Fibroblast of gingiva (primary cell): ENCODE results near the gene SLCO2A1.

Experiments used
- DNase-seq: peaks from one replicate; pipeline ENCODE4 v3.0.0-alpha.2; 2011; ENCODE audit warnings: low read depth

The SLCO2A1 gene

GRCh38 chr3:133899311-133899710 is 130.4 kb downstream of the SLCO2A1 start:
- DNase-seq = no peak

GRCh38 chr3:133897547-133897946 is 132.2 kb downstream of the SLCO2A1 start:
- DNase-seq = no peak

- DNase-seq = no peak
Measured at GRCh38 chr3:133896002-133896761, 133.5 kb downstream of the SLCO2A1 start.

GRCh38 chr3:133895208-133896001 is 134.3 kb downstream of the SLCO2A1 start, which contains the start of gene RAB6B:
TSS of gene RAB6B (minus strand) at chr3:133895882. CDS start at chr3:133895466, 416 bp downstream.
- DNase-seq = peak; percentile 38

- DNase-seq = no peak
Measured at GRCh38 chr3:133894353-133895207, 135.1 kb downstream of the SLCO2A1 start.

- DNase-seq = no peak
Measured at GRCh38 chr3:133893683-133894352, 135.9 kb downstream of the SLCO2A1 start.

- no peak for DNase-seq
Measured at GRCh38 chr3:133892541-133893231, 137.0 kb downstream of the SLCO2A1 start.

GRCh38 chr3:133891662-133892378 is 137.9 kb downstream of the SLCO2A1 start:
- no peak for DNase-seq

GRCh38 chr3:133890972-133891644 is 138.6 kb downstream of the SLCO2A1 start:
- no peak for DNase-seq

- no peak for DNase-seq
Measured at GRCh38 chr3:133890037-133890436, 139.7 kb downstream of the SLCO2A1 start.

GRCh38 chr3:133888726-133889340 is 140.9 kb downstream of the SLCO2A1 start:
- DNase-seq = no peak

GRCh38 chr3:133887803-133888703 is 141.7 kb downstream of the SLCO2A1 start:
- no peak for DNase-seq

- no peak for DNase-seq
Measured at GRCh38 chr3:133887074-133887802, 142.5 kb downstream of the SLCO2A1 start.

- DNase-seq = no peak
Measured at GRCh38 chr3:133886031-133886722, 143.5 kb downstream of the SLCO2A1 start.

- no peak for DNase-seq
Measured at GRCh38 chr3:133884887-133885711, 144.6 kb downstream of the SLCO2A1 start.
